H1 (cell line): Measurements from ENCODE around the gene SRP9. TPM values are rescaled to one million over a fixed set of nuclear protein-coding genes. Genes with fewer than 3 reads are reported as not detected.

Experiments
- ASH2L ChIP-seq: fragments of 200-600, 300-600 bp; sonication (generic); IDR thresholded peaks from one replicate; pipeline ENCODE4 v1.7.1; 2017; ENCODE audit warnings: low read length
- BACH1 ChIP-seq: IDR thresholded peaks from 2 replicates; pipeline ENCODE4 v1.6.1; 2012; ENCODE audit warnings: low read length, improper control_type of control experiment
- BCL11A ChIP-seq, 2 experiments: IDR thresholded peaks; one replicate each; pipeline ENCODE4 v1.6.1; 2011; ENCODE audit warnings: low read depth in 2 of 2, low read length in 2 of 2, mild to moderate bottlenecking in 2 of 2
- CBX5 ChIP-seq: fragments of 300-800, 300-1000 bp; sonication (generic); IDR thresholded peaks from 2 replicates; pipeline ENCODE4 v1.7.1; 2016; ENCODE audit warnings: antibody characterized with exemption, low read length, low read depth
- CHD1 ChIP-seq: IDR thresholded peaks from 2 replicates; pipeline ENCODE4 v1.6.1; 2012; ENCODE audit warnings: low read depth, low read length, improper control_type of control experiment
- CHD2 ChIP-seq: IDR thresholded peaks from 2 replicates; pipeline ENCODE4 v1.6.1; 2012; ENCODE audit warnings: low read length, improper control_type of control experiment
- EGR1 ChIP-seq: IDR thresholded peaks from 2 replicates; pipeline ENCODE4 v1.6.1; 2011; ENCODE audit warnings: low read depth, low read length, borderline replicate concordance
- EZH2 ChIP-seq: fragments of 200-600 bp; sonication (generic); IDR thresholded peaks from 2 replicates; pipeline ENCODE4 v1.7.1; 2012; ENCODE audit warnings: low read depth, mild to moderate bottlenecking, moderate library complexity, low read length, inconsistent platforms; ENCODE audit not compliant: severe bottlenecking
- FOSL1 ChIP-seq: IDR thresholded peaks from 2 replicates; pipeline ENCODE4 v1.6.1; 2011; ENCODE audit warnings: mild to moderate bottlenecking, low read depth, low read length, moderate library complexity; ENCODE audit not compliant: insufficient read depth
- GTF2F1 ChIP-seq: IDR thresholded peaks from 2 replicates; pipeline ENCODE4 v1.6.1; 2012; ENCODE audit warnings: low read depth, low read length, improper control_type of control experiment, borderline replicate concordance
- MAFK ChIP-seq: IDR thresholded peaks from 2 replicates; pipeline ENCODE4 v1.6.1; 2012; ENCODE audit warnings: low read depth, mild to moderate bottlenecking, improper control_type of control experiment, low read length
- NRF1 ChIP-seq: IDR thresholded peaks from 2 replicates; pipeline ENCODE4 v1.6.1; 2011; ENCODE audit warnings: mild to moderate bottlenecking, low read depth, low read length, improper control_type of control experiment
- POU5F1 ChIP-seq: IDR thresholded peaks from 2 replicates; pipeline ENCODE4 v1.6.1; 2011; ENCODE audit warnings: low read depth, mild to moderate bottlenecking, low read length, moderate library complexity
- RBBP5 ChIP-seq: IDR thresholded peaks from 2 replicates; pipeline ENCODE4 v1.7.1; 2012; ENCODE audit warnings: low read depth, mild to moderate bottlenecking, inconsistent platforms, low read length, moderate library complexity, borderline replicate concordance
- RXRA ChIP-seq: IDR thresholded peaks from 2 replicates; pipeline ENCODE4 v1.6.1; 2011; ENCODE audit warnings: low read depth, mild to moderate bottlenecking, low read length, moderate library complexity; ENCODE audit not compliant: insufficient read depth
- SIRT6 ChIP-seq: IDR thresholded peaks from one replicate; pipeline ENCODE4 v1.7.1; 2012; ENCODE audit warnings: low read length, inconsistent platforms
- SP1 ChIP-seq: IDR thresholded peaks from 2 replicates; pipeline ENCODE4 v1.6.1; 2011; ENCODE audit warnings: low read depth, low read length
- TBP ChIP-seq: IDR thresholded peaks from 2 replicates; pipeline ENCODE4 v1.6.1; 2011; ENCODE audit warnings: low read depth, low read length, improper control_type of control experiment
- USF2 ChIP-seq: IDR thresholded peaks from 2 replicates; pipeline ENCODE4 v1.6.1; 2011; ENCODE audit warnings: low read length, improper control_type of control experiment
- polyA plus RNA-seq, 7 experiments: library from polyadenylated mRNA; depleted of rRNA in 3 of 7; stranded (reverse) in 5 of 7; unstranded in 2 of 7; fragments of >200 nt in 5 of 7; fragments of 200-250 nt in 2 of 7; gene quantifications; 1 replicate in 5 of 7; 2 replicates in 1 of 7; 4 replicates in 1 of 7; pipeline versions ENCODE4 v1.2.1 to v1.2.3, GENCODE V29; 2011 to 2013; ENCODE audit warnings: missing spikeins in 2 of 7, mixed read lengths in 2 of 7
- total RNA-seq: library from RNA; stranded (reverse); fragmentation: NEBNext Ultra II Directional; extraction: Animal tissue kit (Norgen Biotek cat#: 25700); gene quantifications from 2 replicates; pipeline ENCODE4 v1.2.1, GENCODE V29; 2021
- TF ChIP-seq, protein P1 (sequence below), 3 experiments: IDR thresholded peaks; 1 replicate in 2 of 3; 2 replicates in 1 of 3; pipeline versions ENCODE4 v1.5.1 to v1.6.1; 2011; ENCODE audit warnings: low read length in 3 of 3, mild to moderate bottlenecking in 3 of 3, inconsistent platforms in 2 of 3, low read depth in 1 of 3, moderate library complexity in 1 of 3; ENCODE audit not compliant: insufficient read depth in 1 of 3; ENCODE audit errors: control extremely low read depth in 1 of 3
- TF ChIP-seq, protein P2 (sequence below): IDR thresholded peaks from 2 replicates; pipeline ENCODE4 v1.6.1; 2012; ENCODE audit warnings: inconsistent platforms

The SRP9 gene
- total and polyA plus RNA-seq, 2 of the 8 experiments (the other 6 are each of a cell fraction or from before 2014, with no cell fraction given), result 446 to 572 TPM

DNA sequence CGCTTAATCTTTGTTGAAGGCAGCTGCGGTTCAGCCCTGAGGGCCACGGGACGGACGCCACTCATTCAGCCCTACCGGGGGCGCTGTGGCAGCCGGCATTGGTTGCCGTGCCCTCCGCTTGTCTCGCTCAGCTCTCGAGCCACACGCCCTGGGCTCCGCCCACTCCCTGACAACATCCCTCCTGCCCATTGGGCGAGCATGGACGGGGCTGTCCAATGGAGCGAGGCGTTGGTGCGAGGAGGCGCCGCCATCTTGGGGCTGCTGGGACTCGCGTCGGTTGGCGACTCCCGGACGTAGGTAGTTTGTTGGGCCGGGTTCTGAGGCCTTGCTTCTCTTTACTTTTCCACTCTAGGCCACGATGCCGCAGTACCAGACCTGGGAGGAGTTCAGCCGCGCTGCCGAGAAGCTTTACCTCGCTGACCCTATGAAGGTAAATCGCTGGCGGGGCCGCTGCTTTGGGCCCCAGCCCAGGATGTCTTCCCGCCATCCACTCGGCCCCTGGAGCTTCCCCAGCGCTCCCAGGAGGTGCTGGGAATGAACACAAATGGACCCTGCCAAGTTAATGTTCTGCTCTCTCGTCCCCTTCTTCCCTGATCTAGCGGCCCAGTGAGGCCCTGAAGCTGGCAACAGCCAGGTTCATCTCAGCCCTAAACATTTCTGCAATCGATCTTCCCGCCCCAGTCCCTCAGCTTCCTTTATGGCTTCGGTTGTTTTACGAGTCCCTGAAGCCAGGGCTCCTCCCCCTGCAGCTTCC lies at the start of gene SRP9 (continued):
- TF ChIP-seq ASH2L (peak; percentile 90), BCL11A (IDR thresholded peaks at IDR 0.05; ENCODE audit: low read depth in 2 of 2, low read length in 2 of 2) (no peak), NRF1 (no peak), USF2 (peak; percentile 4; the same call in 1 of the 2 replicates), EZH2 (no peak), CBX5 (no peak), SIRT6 (no peak), RBBP5 (peak; percentile 85), CHD2 (peak; percentile 76), CHD1 (no peak), RXRA (no peak), GTF2F1 (peak; percentile 59; the same call in 1 of the 2 replicates), POU5F1 (no peak), TBP (peak; percentile 71), EGR1 (peak; percentile 24; the same call in 1 of the 2 replicates), FOSL1 (no peak), SP1 (peak; percentile 91), BACH1 (0 out of 2 replicates have a peak, but pooled peaks have one; percentile 58), MAFK (0 out of 2 replicates have a peak, but pooled peaks have one; percentile 7)
- TF ChIP-seq, protein P1, sequence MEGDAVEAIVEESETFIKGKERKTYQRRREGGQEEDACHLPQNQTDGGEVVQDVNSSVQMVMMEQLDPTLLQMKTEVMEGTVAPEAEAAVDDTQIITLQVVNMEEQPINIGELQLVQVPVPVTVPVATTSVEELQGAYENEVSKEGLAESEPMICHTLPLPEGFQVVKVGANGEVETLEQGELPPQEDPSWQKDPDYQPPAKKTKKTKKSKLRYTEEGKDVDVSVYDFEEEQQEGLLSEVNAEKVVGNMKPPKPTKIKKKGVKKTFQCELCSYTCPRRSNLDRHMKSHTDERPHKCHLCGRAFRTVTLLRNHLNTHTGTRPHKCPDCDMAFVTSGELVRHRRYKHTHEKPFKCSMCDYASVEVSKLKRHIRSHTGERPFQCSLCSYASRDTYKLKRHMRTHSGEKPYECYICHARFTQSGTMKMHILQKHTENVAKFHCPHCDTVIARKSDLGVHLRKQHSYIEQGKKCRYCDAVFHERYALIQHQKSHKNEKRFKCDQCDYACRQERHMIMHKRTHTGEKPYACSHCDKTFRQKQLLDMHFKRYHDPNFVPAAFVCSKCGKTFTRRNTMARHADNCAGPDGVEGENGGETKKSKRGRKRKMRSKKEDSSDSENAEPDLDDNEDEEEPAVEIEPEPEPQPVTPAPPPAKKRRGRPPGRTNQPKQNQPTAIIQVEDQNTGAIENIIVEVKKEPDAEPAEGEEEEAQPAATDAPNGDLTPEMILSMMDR (IDR thresholded peaks at IDR 0.05; ENCODE audit: control extremely low read depth in 1 of 3, insufficient read depth in 1 of 3, low read depth in 1 of 3, low read length in 3 of 3), result peak; percentile 78 to 96 (median 92)
- TF ChIP-seq, protein P2, sequence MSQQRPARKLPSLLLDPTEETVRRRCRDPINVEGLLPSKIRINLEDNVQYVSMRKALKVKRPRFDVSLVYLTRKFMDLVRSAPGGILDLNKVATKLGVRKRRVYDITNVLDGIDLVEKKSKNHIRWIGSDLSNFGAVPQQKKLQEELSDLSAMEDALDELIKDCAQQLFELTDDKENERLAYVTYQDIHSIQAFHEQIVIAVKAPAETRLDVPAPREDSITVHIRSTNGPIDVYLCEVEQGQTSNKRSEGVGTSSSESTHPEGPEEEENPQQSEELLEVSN, result peak; percentile 67
